Mesothelial cell of epicardium (in vitro differentiated cells): ENCODE data around the gene ARHGAP27. TPM values are rescaled to one million over a fixed set of nuclear protein-coding genes. Genes with fewer than 3 reads are reported as not detected.

Experiments used
- DNase-seq, 2 experiments: peaks; one replicate each; pipeline ENCODE4 v3.0.0; 2021; ENCODE audit warnings: low spot score in 2 of 2; ENCODE audit not compliant: unreplicated experiment in 2 of 2
- H3K27ac Mint-ChIP-seq: 2 replicates; pipeline ENCODE4 v1.8.0; 2021; ENCODE audit warnings: mixed read lengths
- H3K27me3 Mint-ChIP-seq: 2 replicates; pipeline ENCODE4 v1.8.0; 2021; ENCODE audit warnings: low read depth, mixed read lengths
- H3K36me3 Mint-ChIP-seq: 2 replicates; pipeline ENCODE4 v1.8.0; 2021; ENCODE audit warnings: mixed read lengths
- H3K4me1 Mint-ChIP-seq: 2 replicates; pipeline ENCODE4 v1.8.0; 2021; ENCODE audit warnings: mixed read lengths
- H3K4me3 Mint-ChIP-seq: 2 replicates; pipeline ENCODE4 v1.8.0; 2021; ENCODE audit warnings: mild to moderate bottlenecking, moderate library complexity, mixed read lengths
- H3K9me3 Mint-ChIP-seq: 2 replicates; pipeline ENCODE4 v1.8.0; 2021; ENCODE audit warnings: mixed read lengths
- total RNA-seq: library from RNA; stranded (reverse); gene quantifications from 3 replicates; pipeline ENCODE4 v1.2.1, GENCODE V29; 2021
- TF ChIP-seq, protein P1 (sequence below): fragments of 200-600 bp; sonication (generic); IDR thresholded peaks from one replicate; pipeline ENCODE4 v1.5.0; 2021; ENCODE audit warnings: antibody characterized with exemption; ENCODE audit not compliant: unreplicated experiment

The ARHGAP27 gene
- total RNA-seq, 1 donor from 2014 or later, result 16.8 TPM

- DNase-seq, result no peak
- Mint-ChIP-seq H3K36me3 (peaks cover 4% of the 10 kb centered on the region), H3K9me3 (no peaks in the 10 kb centered on the region), H3K4me1 (peaks cover 31% of the 10 kb centered on the region), H3K27ac (peak overlapping the region; percentile 71), H3K4me3 (peak overlapping the region; percentile 67), H3K27me3 (peaks cover 36% of the 10 kb centered on the region)
- TF ChIP-seq, protein P1, sequence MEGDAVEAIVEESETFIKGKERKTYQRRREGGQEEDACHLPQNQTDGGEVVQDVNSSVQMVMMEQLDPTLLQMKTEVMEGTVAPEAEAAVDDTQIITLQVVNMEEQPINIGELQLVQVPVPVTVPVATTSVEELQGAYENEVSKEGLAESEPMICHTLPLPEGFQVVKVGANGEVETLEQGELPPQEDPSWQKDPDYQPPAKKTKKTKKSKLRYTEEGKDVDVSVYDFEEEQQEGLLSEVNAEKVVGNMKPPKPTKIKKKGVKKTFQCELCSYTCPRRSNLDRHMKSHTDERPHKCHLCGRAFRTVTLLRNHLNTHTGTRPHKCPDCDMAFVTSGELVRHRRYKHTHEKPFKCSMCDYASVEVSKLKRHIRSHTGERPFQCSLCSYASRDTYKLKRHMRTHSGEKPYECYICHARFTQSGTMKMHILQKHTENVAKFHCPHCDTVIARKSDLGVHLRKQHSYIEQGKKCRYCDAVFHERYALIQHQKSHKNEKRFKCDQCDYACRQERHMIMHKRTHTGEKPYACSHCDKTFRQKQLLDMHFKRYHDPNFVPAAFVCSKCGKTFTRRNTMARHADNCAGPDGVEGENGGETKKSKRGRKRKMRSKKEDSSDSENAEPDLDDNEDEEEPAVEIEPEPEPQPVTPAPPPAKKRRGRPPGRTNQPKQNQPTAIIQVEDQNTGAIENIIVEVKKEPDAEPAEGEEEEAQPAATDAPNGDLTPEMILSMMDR, result no peak
These were observed 7.9 kb downstream of the ARHGAP27 start for GRCh38 chr17:45424769-45425124.

GRCh38 chr17:45423975-45424335, 8.7 kb downstream of the ARHGAP27 start:
- TF ChIP-seq, protein P1, result no peak
- H3K9me3 Mint-ChIP-seq, result no peaks in the 10 kb centered on the region
- no peak for DNase-seq
- H3K36me3 Mint-ChIP-seq, result peaks cover 4% of the 10 kb centered on the region
- H3K4me3 Mint-ChIP-seq, result no peak overlapping the region
- peaks cover 29% of the 10 kb centered on the region for H3K27me3 Mint-ChIP-seq
- H3K27ac Mint-ChIP-seq, result no peak overlapping the region
- peaks cover 28% of the 10 kb centered on the region for H3K4me1 Mint-ChIP-seq

DNA sequence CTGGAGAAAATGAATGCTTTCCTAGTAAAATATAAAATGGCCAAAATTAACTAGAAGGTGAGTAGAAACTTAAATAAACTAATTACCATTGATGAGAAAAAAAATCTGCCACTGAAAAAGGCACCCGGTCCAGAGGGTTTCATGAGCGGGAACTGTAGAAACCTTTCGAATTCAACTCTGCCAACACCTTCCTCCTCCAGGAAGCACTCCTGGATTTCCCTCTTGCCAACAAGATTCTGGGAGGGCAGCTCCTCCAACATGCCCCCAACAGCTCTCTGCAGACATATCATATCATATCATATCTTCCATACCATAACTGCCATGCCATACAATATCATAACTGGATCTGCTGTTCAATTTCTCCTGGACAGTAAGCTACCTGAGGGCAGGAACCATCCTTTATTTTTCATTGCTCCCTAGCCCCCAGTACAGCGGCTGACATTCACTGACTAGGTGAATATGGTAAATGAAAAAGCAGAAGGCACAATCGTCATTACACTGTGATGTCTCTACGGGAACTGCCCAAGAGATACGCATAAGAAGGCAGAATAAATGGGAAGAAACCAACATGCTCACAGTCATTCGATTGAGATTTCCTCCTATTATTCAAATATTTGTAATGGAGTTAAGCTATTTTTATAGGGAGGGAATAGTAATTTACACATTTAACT, 9.2 kb downstream of the ARHGAP27 start:
- Mint-ChIP-seq H3K4me3 (no peak overlapping the region), H3K27ac (no peak overlapping the region), H3K27me3 (peaks cover 24% of the 10 kb centered on the region), H3K9me3 (no peaks in the 10 kb centered on the region), H3K4me1 (peaks cover 24% of the 10 kb centered on the region), H3K36me3 (peaks cover 4% of the 10 kb centered on the region)
- TF ChIP-seq, protein P1, result no peak
- DNase-seq, result no peak

DNA sequence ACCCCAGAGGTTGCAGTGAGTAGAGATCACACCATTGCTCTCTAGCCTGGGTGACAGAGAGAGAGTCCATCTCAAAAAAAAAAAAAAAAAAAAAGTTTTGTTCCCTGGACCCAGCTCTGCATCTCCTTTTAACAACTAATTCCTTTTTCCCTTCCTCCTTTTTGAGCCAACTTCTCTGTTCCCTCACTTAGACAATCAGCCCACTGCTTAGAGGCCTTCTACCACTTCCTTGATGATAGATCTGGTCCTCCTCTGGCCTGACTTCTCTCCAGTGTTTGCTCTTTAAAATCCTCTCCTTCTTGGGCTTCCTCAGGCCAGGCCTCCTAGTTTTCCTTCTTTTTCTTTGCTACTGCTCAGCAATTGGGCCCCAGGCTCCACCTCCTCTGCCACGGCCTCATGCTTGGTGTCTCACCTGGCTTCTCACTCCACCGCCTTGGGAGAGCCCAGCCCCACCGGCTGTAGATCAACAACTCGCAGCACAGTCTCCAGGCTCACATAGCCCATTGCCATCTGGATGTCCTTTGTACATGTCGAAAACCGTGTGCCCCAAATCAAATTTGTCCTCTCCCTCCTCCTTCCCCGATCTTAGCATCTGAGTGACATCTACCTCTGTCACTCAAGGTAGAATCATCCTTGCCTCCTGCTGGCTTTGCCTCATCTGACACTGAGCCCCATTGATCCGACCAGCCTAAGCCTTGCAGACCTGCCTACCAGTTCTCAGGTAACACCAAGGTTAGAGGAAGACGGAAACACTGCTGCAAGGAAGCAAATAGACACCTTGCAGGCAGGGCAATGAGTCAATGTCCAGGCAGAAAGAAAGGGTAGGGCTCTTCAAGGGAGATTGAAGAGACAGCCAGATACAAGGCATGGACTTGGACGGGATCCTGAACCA, 17.4 kb downstream of the ARHGAP27 start:
- no peak overlapping the region for H3K4me3 Mint-ChIP-seq
- no peak for DNase-seq
- H3K9me3 Mint-ChIP-seq, result no peaks in the 10 kb centered on the region
- no peak overlapping the region for H3K27ac Mint-ChIP-seq
- H3K36me3 Mint-ChIP-seq, result peaks cover 1% of the 10 kb centered on the region
- no peaks in the 10 kb centered on the region for H3K27me3 Mint-ChIP-seq
- TF ChIP-seq, protein P1, result no peak
- H3K4me1 Mint-ChIP-seq, result no peaks in the 10 kb centered on the region

GRCh38 chr17:45413498-45413923, 19.2 kb downstream of the ARHGAP27 start:
- H3K9me3 Mint-ChIP-seq, result no peaks in the 10 kb centered on the region
- DNase-seq, result no peak
- peaks cover 9% of the 10 kb centered on the region for H3K4me1 Mint-ChIP-seq
- H3K27me3 Mint-ChIP-seq, result no peaks in the 10 kb centered on the region
- no peak overlapping the region for H3K4me3 Mint-ChIP-seq
- TF ChIP-seq, protein P1, result no peak
- H3K27ac Mint-ChIP-seq, result no peak overlapping the region
- peaks cover 1% of the 10 kb centered on the region for H3K36me3 Mint-ChIP-seq
